Testis (tissue), 2 donors: ENCODE results near the gene TMEM87B.
"Not testable (repeated sequence)": the region's sequence is repeated elsewhere in the genome, so short reads cannot be mapped to it uniquely, and the experiment has no call there.

ENCODE experiments used
- POLR2A ChIP-seq: fragments of 450-650 bp; IDR thresholded peaks from one replicate; pipeline ENCODE4 v1.6.1; 2017; ENCODE audit warnings: antibody characterized with exemption, mild to moderate bottlenecking, moderate library complexity
- TF ChIP-seq, protein P1 (sequence below), 3 experiments: fragments of 450-650 bp in 2 of 3; fragments of 200-600 bp in 1 of 3; sonication (generic) in 1 of 3; IDR thresholded peaks; one replicate each; pipeline ENCODE4 v1.5.1; 2016 to 2019; ENCODE audit warnings: antibody characterized with exemption in 3 of 3, mild to moderate bottlenecking in 2 of 3, moderate library complexity in 1 of 3

DNA sequence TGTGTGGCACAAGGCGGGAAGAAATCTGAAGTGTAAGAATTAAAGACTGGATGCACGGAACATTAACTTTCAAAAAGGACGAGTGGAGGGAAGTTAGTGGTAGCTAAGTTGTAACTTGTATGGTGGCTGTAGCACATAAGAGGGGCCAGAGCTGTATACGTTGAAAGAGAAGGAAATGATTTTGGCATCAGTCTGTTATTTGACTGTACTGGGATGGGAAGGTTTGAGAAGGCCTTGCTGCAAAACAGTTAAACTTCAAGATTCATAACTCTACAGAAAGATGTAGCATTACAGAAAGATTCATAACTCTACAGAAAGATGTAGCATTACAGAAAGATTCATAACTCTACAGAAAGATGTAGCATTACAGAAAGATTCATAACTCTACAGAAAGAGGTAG lies 58.3 kb downstream of the TMEM87B start:
- TF ChIP-seq POLR2A: not testable (repeated sequence)
- TF ChIP-seq, protein P1, sequence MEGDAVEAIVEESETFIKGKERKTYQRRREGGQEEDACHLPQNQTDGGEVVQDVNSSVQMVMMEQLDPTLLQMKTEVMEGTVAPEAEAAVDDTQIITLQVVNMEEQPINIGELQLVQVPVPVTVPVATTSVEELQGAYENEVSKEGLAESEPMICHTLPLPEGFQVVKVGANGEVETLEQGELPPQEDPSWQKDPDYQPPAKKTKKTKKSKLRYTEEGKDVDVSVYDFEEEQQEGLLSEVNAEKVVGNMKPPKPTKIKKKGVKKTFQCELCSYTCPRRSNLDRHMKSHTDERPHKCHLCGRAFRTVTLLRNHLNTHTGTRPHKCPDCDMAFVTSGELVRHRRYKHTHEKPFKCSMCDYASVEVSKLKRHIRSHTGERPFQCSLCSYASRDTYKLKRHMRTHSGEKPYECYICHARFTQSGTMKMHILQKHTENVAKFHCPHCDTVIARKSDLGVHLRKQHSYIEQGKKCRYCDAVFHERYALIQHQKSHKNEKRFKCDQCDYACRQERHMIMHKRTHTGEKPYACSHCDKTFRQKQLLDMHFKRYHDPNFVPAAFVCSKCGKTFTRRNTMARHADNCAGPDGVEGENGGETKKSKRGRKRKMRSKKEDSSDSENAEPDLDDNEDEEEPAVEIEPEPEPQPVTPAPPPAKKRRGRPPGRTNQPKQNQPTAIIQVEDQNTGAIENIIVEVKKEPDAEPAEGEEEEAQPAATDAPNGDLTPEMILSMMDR (IDR thresholded peaks at IDR 0.05): not testable (repeated sequence)
